ENCODE measurements around the gene STX8.

The STX8 gene

DNA sequence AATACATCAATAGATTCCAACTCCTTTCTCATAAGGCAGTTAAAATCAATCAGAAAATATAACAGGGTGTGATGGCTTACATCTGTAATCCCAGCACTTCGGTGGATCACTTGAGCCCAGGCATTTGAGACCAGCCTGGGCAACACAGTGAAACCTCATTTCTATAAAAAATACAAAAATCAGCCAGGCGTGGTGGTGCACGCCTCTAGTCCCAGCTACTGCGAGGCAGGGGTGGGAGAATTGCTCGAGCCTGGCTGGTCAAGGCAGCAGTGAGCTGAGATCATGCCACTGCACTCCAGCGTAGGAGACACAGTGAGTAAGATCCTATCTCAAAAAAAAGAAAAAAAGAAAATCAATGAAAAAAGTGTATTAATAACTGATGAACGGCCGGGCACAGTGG lies 295.7 kb downstream of the STX8 start:
- TF ChIP-seq TAF1 (IDR thresholded peaks at IDR 0.05; ENCODE audit: borderline replicate concordance, insufficient read depth, low read length) (no peak), SIN3A (IDR thresholded peaks at IDR 0.05; ENCODE audit: borderline replicate concordance, insufficient read depth, low read length) (no peak), POLR2AphosphoS5 (IDR thresholded peaks at IDR 0.05; ENCODE audit: low read depth, low read length) (no peak), FOXP2 (optimal IDR thresholded peaks at IDR 0.05; ENCODE audit: borderline replicate concordance, extremely low read depth, extremely low read length, insufficient read depth) (no peak), REST (IDR thresholded peaks at IDR 0.05; ENCODE audit: insufficient read depth in 1 of 2, low read depth in 2 of 2, low read length in 2 of 2) (no peak)

DNA sequence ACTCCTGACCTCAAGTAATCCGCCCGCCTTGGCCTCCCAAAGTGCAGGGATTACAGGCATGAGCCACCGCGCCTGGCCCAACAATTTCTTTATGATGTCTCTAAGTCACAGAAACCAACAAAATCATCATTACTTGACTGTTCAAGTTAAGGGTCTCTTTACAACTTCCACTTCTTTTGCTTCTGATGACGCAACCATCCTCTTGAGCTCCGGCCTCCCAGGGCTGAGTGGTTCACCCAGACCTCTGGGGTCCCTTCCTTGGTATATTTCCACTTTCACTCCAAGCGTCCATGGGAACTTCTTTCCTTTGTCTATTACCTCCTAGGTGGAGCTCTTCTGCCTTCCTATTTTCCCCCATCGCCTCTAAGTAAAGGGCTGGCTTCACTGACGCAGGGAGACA lies 300.6 kb downstream of the STX8 start:
- no peak for TF ChIP-seq POLR2AphosphoS5 (IDR thresholded peaks at IDR 0.05; ENCODE audit: low read depth, low read length)
- TF ChIP-seq REST (IDR thresholded peaks at IDR 0.05; ENCODE audit: insufficient read depth in 1 of 2, low read depth in 2 of 2, low read length in 2 of 2), result no peak
- no peak for TF ChIP-seq SIN3A (IDR thresholded peaks at IDR 0.05; ENCODE audit: borderline replicate concordance, insufficient read depth, low read length)
- no peak for TF ChIP-seq FOXP2 (optimal IDR thresholded peaks at IDR 0.05; ENCODE audit: borderline replicate concordance, extremely low read depth, extremely low read length, insufficient read depth)
- TF ChIP-seq TAF1 (IDR thresholded peaks at IDR 0.05; ENCODE audit: borderline replicate concordance, insufficient read depth, low read length), result no peak

- no peak for TF ChIP-seq TAF1 (IDR thresholded peaks at IDR 0.05; ENCODE audit: borderline replicate concordance, insufficient read depth, low read length)
- no peak for TF ChIP-seq SIN3A (IDR thresholded peaks at IDR 0.05; ENCODE audit: borderline replicate concordance, insufficient read depth, low read length)
- TF ChIP-seq REST (IDR thresholded peaks at IDR 0.05; ENCODE audit: insufficient read depth in 1 of 2, low read depth in 2 of 2, low read length in 2 of 2), result no peak
- no peak for TF ChIP-seq FOXP2 (optimal IDR thresholded peaks at IDR 0.05; ENCODE audit: borderline replicate concordance, extremely low read depth, extremely low read length, insufficient read depth)
- no peak for TF ChIP-seq POLR2AphosphoS5 (IDR thresholded peaks at IDR 0.05; ENCODE audit: low read depth, low read length)
Measured at GRCh38 chr17:9273428-9274391, 301.9 kb downstream of the STX8 start.

DNA sequence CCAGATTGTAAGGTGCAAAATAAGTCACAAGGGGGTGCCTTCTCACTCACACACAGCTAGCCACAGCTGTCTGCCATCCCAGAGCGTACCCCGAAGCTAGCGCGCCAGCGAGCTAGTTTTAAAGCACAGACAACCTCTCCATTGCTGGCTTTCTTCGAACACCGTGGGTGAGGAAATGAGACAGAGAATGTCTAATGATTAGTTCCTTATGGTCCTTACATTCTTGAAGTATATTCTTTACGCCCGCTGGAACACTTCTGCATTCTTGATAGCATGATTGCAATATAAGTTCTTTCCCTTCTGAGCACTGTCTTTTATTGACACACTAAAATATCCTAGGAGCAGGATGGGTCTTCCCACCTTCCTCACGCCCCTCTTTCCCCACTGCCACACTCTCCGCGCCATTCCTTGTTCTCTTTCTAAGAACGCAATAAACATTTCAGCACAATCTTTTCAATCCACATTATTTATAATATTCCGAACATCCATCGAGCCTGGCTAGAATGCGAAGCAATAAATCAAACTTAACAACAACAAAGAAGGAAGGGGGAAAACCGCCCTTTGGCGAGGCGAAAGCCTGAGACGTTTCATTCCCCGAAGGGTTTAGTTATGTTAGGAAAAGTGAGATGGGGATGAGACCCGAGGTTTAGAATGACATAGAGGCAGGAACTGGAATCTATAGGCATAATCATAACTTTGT lies 303.0 kb downstream of the STX8 start:
- TF ChIP-seq TAF1 (IDR thresholded peaks at IDR 0.05; ENCODE audit: borderline replicate concordance, insufficient read depth, low read length) (no peak), SIN3A (IDR thresholded peaks at IDR 0.05; ENCODE audit: borderline replicate concordance, insufficient read depth, low read length) (no peak), FOXP2 (optimal IDR thresholded peaks at IDR 0.05; ENCODE audit: borderline replicate concordance, extremely low read depth, extremely low read length, insufficient read depth) (no peak), POLR2AphosphoS5 (IDR thresholded peaks at IDR 0.05; ENCODE audit: low read depth, low read length) (no peak), REST (IDR thresholded peaks at IDR 0.05; ENCODE audit: insufficient read depth in 1 of 2, low read depth in 2 of 2, low read length in 2 of 2) (no peak)
